IPS-18c (cell line): ENCODE data around the gene CAMTA1.

Experiments
- H3K4me3 ChIP-seq: 2 replicates; pipeline ENCODE4 v1.7.0; 2013; ENCODE audit warnings: low read depth, mild to moderate bottlenecking, low read length, moderate library complexity; ENCODE audit not compliant: insufficient read depth
- H3K9me3 ChIP-seq: one replicate; pipeline ENCODE4 v1.6.1; 2013; ENCODE audit warnings: mild to moderate bottlenecking, low read length, moderate library complexity; ENCODE audit not compliant: control insufficient read depth, insufficient read depth

CAMTA1 gene

DNA sequence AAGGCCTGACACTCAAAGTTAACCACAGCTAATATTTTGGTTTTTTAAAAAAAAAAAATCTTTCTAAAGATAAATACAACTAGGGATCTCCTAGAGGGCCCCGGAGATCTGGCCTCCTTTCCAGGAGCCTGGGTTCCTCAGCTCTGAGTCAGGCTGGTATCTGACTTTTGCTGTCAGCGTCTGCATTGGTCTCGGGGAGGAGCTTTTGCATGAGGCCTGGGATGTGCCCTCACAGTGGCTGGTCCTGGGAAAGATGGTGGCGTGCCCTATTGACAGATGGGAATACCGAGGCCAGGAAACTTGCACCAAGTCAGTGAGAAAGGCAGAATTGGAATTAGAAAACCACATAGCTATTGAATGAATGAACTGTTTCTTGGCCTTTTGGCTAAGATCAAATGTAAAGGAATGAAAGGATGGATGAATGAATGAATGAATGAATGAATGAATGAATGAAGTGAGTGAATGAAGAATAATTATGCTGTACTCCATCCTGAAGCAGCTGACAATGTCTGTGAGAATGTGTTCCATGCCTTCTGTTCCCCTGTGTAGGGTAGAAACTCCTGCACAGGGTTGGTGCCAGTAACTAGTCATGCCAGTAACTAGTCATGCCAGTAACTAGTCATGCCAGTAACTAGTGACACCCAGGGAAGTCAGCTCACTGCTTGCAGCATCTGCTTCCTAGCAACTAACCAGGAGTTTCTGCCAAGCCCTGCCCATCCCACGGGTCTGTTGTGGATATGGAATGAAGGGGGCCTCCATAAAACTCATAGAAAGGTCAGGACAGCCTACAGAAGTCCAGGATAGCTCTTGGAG lies 743.3 kb downstream of the CAMTA1 start:
- H3K9me3 ChIP-seq: no peaks in the 10 kb centered on the region
- H3K4me3 ChIP-seq: no peak overlapping the region

DNA sequence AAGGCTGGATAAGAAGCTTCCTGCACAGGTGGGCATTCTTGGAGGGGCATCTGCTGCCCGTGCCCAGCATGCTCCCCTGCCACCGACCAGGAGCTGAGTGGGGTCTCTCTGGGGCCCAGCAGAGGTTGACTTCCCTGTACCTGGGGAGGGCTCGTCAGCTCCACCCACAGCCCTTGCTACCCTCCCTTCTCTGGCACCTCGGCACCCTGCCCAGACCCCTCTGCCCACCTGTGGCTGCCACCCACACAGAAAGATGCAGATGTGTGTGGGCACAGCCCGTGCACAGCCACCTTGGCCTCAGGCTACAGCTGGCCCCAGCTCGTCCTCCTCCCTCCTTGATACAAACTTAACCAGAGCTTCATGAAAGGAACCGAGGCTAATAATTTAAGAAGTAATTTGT lies 744.7 kb downstream of the CAMTA1 start:
- Histone ChIP-seq H3K4me3 (no peak overlapping the region), H3K9me3 (no peaks in the 10 kb centered on the region)

DNA sequence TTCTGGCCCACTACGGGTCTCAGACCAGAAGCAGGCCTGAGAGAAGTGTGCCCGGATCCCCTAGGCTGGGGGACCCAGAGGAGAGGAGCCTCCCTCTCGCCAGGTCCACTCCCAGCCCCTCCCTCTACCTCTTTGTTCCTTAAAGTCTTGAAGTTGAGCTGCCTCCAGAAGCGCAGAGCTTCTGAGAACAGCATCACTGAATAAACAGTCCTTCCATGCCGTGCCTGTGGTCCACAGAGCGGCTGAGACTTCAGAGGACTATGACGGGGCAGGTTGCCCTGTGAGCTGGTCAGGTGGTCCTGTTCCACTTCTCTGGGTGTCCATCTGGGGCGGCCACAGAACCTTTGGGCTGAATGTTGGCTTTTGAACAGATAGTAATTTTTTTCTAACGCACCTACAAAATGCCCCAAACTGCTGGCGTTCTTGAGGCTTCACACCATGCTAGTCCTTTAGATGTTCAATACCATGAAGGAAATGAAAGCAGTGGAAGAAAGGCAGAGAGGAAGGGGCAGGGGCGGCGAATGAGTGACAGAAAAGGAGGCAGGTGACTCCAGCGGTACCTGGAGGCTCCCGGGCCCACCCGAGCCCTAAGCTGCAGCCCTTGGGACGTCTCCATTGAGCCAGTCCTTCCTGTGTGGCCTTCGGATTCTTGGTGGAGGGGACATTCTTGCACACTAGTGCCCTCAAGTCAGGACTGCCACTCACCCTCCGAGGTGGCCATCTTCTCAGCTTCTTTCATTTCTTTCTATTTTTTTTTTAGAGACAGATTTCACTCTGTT lies 746.5 kb downstream of the CAMTA1 start:
- Histone ChIP-seq H3K4me3 (no peak overlapping the region), H3K9me3 (no peaks in the 10 kb centered on the region)

DNA sequence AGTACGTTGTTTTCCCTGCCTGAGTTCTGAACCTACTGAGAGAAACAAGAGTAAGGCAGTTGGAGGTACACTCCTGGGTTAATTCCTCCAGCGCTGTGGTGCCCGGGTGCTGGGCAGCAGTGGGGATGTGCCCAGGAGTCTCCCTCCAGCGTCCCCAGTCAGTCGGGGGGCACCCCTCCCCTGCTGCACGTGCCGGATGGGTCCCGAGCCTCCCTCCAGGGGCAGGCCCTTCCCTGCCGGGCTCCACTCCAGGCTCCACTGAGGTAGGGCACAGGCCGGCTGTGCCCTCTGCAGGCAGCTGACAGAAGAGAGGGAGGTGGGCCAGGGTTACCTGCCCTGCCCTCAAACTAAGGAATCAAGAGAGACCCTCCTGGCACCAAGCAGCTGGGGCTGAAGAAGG lies 747.8 kb downstream of the CAMTA1 start:
- Histone ChIP-seq H3K9me3 (no peaks in the 10 kb centered on the region), H3K4me3 (no peak overlapping the region)

DNA sequence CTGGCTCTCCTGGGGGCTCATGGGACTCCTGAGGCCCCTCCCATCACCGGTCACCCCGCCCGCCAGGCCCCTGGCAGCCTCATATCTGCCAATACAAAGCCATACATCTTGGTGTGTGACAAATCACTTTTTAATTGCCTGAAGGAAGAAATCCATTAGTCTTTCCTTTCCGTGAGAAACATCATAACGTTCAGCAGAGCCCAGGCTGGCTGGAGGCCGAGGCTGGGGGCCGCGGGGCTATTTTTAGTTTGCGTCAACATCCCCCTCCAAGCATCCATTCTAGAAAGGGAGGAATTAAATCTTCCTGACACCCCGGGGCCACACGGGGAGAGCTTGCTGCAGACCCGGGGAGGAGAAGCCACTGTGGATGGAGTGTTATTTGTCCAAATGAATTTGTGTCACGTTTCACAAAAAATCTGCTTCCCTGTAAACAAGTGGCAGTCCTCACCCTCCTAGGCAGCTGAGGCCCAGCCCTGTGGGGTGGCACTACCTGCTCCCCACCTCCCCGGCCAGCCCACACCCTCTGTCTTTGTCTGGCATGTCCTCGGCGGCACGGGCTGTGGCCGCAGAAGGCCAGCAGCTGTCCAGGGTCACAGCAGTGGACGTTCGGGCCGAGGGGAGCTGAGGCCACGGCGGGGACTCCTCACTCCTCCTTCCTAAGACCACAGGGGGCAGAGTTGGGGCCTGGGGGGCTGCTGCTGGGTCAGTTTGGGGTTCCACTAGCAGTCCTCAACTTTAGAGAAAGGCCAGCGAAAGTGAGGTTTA lies 749.0 kb downstream of the CAMTA1 start:
- no peaks in the 10 kb centered on the region for H3K9me3 ChIP-seq
- no peak overlapping the region for H3K4me3 ChIP-seq

DNA sequence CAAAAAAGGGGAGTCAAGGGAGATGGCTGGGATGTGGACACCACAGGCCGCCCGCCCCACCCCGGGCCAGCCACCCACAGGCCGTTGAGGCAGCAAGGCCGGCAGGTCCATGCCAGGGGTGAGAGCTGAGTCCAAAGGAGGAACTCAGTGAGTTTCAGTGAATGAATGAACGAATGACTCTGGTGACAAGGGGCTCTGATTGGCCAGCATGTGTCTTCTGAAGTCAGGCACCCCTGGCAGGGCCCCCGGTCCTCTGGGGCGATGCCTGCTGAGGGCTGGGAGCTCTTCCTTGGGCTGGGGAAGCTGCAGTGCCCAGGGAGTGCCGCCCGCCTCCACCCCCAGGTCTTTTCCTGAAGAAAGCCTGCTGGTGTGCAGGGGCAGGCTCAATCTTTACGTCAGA lies 749.8 kb downstream of the CAMTA1 start:
- Histone ChIP-seq H3K9me3 (no peaks in the 10 kb centered on the region), H3K4me3 (no peak overlapping the region)

DNA sequence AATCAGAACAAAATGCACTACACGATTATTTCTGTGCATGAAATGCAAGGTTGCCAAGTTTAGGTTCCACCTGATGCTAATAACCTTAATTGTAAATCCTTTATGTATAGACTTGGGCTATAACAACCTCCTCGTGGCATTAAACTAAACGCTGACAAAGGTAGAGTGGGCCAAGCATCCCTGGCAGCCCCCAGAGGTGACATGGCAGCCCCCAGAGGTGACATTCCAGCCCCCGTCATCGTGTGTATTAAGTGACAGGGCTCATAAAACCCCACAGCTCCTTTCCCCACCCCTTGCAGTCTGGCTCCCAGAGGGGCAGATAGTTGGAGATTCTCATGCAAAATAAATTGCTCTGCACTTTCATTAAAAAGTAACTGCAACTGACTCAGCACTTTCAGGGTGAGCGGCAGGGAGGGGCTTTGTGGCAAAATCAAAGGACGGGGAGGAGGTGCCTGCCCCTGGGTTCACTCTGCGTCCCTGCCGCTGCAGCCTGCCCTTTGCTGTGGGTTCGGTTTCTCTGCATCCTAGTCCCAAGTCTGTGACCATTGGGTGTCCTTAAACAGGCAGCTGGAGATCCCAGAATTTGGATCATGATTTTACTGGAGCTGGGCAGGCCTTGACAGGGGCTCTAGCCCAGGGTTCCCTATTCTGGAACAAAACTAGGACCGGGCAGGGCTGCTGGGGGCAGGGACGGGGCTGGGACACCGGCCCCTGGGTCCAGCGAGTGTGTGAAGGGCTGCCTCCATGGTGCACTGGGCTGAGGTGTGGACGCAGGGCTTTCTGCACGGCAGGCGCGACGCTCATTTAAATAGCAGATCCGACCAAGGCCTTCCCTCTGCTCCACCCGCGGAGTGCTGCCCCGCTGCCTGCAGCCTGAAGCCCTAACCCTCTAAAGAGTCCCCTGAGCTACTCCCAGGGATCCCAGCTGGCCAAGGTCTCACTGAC lies 751.0 kb downstream of the CAMTA1 start:
- no peaks in the 10 kb centered on the region for H3K9me3 ChIP-seq
- H3K4me3 ChIP-seq: no peak overlapping the region

DNA sequence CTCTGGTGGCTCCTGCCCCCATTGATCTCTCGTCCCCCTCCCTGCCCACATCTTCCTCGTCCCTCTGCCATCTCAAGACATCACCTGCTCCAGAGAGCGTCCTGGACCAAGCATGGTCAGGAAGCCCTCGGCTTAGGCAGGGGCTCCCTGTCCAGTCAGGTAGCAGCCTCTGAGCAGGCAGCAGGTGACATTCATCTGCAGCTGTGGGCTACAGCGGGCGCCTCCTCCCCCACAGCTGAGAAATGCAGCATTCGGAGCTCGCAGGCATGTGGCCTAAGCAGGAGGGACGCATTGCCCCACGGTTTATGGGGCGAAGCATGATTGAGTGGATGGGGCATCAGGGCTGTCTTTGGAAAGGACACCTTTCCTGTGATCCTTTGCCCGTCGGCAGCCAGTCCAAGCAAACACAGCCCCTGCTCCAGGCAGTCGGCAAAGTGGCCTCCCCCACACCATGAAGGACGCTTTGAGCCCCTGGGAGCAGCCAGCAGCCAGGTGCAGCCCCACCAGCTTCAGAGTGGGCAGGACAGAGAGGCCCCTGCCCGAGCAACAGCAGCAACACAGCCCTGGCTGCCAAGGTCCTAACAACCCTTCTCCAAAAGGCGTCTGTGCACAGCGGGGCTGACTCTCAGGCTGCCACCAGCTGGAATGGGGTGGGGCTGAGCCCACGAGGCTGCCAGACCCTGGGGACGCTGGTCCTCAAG lies 751.8 kb downstream of the CAMTA1 start:
- Histone ChIP-seq H3K4me3 (no peak overlapping the region), H3K9me3 (no peaks in the 10 kb centered on the region)

DNA sequence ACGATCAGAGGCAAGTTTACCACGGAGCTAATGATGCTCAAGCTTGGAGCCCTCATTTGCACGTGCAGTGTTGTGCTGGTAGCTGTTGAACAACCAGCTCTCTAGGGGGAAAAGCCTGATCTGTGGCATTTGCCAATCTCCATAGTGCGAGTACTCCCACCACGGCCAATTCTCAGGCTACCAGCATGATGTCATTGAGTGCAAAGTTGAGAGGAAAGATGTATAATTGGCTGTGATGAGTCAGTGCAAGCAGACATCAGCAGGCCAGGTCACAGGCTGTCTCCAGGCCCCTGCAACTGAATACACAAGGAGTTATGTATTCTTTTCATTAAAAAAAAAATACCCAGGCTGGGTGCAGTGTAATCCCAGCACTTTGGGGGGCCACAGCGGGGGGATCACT lies 752.8 kb downstream of the CAMTA1 start:
- Histone ChIP-seq H3K4me3 (no peak overlapping the region), H3K9me3 (no peaks in the 10 kb centered on the region)

DNA sequence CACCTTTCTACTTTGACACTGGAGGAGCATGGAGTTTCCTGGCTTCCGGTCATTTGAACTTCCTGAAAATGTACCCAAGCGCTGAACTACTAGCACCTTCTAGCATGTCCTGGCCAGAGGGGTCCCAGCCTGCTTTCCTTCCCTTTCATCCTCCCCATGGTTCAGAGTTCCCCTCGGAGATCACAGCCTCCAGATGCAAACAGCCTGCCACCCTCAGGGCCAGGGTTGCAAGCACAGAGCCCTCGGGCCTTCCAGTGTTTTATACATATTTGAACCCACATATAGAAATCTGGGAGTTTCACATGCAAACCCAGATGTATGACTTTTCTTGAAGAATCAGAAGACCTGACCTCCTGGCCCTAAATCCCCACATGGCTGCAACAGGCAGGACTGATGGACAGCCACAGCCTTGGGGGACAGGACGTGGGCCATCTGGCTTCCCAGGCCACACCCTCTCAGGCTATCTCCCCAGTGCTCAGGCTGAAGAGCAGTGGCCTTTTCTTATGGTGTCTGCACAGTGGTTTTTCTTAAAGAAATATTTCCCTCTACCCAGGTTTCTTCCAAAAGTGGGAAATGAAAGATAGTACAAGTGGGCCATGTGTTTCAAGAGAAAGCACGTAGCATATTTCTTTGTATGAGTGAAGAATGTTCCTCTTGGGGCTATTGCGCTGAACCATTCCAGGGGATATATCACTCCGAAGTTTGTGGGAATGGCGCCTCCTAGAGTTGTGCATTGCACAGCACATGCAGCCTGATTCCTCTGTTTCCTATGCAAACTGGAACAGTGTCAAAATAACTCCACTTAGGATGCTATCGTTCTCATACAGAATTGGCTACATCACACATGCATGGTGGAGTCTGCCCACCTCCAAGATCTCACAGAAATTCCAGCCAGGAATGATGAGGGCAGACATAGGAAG lies 753.9 kb downstream of the CAMTA1 start:
- H3K4me3 ChIP-seq: no peak overlapping the region
- no peaks in the 10 kb centered on the region for H3K9me3 ChIP-seq

DNA sequence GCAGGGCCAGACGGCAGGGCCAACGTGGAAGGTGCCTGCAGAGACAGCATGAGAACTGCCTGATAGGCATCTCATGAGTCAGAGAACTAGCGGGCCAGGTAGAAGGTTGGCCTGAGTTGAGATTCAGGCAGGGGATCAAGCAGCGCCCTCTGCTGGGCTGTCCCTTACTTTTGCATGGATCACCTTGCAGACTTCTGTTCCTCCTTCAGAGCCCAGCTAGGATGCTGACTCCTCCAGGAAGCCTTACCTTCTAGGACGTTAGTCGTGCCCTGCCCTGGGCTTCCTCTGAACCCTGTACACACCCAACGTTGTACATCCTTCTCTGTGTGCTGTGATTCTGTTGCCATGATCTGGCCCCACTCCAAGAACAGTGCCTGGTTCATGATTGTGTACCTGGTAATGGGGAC lies 754.5 kb downstream of the CAMTA1 start:
- Histone ChIP-seq H3K9me3 (no peaks in the 10 kb centered on the region), H3K4me3 (no peak overlapping the region)

DNA sequence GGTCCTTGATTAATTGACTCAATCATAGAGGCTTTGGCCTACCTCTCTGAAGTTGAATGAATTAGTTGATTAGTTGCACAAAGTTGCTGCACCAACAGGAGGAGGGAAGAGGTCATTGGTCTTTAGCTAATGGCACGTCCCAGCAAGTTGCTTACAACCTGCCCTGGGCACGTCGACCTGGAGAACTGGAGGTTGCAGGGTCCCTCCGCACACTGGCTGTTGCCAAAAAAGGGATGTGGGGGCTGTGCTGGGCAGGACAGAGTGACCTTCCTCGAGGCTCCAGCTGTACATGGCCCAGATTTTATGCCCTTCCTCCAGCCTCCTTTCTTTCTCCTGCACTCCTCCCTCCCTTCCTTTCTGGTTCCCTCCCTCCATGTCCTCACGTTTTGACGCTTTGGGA lies 755.6 kb downstream of the CAMTA1 start:
- Histone ChIP-seq H3K9me3 (no peaks in the 10 kb centered on the region), H3K4me3 (no peak overlapping the region)

DNA sequence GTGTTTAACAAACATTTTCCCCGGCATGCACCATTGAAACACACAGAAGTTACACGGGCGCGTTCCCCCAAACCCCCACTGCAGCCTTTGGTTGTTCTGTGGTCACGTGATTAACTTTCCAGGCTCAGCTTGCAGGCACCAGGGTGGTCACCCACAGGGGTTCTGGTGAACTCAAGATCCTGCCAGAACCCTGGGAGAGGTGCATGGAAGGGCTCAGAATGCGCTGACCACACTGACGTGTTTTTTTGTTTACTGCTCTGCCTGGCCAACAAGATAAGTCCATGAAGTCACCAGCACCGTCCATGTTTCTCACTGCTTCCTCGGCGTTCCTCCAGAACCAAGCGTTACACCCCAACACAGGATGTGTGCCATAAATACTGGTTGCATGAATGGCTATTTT lies 756.4 kb downstream of the CAMTA1 start:
- Histone ChIP-seq H3K4me3 (no peak overlapping the region), H3K9me3 (no peaks in the 10 kb centered on the region)

DNA sequence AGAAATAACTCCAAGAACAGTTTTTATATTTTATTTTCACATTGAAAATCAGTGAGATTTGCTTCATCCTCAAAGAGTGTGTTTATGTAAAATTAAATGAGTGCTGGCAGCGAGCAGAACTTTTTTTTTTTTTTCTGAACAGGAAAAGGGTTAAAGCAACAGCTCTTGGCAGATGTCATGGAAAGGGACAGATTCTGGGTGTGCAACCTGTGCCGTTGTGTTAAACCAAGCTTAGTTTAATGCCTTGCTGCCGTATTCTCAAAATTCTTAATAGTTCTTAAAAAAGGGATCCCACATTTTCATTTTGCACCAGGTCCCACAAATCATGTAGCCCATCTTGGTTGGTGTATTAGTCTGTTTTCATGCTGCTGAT lies 758.5 kb downstream of the CAMTA1 start:
- no peaks in the 10 kb centered on the region for H3K9me3 ChIP-seq
- H3K4me3 ChIP-seq: no peak overlapping the region

DNA sequence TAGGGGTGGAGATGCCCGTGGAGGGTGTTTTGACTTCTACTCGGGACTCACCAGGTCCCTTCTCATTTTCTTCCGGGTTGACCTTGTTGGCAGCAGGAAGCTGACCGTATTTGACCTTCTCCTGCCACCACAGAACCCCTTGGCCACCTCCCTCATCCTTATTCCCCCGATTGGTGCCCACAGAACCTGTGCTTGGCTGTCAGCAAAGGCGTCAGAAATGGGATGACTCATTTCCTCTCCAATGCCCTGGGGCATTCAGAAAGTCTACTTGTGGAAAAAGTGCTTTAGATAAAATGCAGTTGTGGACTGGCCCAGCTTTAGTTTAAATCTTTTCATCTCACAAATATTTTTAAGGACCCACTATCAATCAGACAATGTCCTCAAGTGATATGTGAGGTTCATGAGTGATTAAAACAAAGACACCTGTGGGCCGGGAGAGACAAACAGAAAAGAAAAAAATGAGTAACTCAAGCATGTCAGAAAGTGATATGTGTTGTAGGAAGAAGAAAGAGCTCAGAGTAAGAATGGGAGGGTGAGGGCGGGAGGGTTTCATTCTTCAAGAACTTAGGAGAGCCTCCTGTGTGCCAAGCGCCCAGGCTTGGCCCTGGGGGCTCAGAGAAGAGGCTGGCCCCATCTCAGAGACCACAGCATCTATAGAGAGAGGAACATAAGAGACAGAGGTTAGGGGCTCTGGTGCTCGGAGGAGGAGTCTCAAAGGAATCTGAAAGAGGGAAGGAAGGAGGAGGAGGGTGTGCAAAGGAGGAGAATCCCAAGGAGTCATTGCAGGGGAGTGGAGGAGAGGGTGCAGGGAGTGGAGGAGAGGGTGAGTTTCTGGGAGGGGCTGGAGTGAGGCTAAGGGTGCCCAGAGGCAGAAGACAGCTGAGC lies 764.3 kb downstream of the CAMTA1 start:
- no peaks in the 10 kb centered on the region for H3K9me3 ChIP-seq
- no peak overlapping the region for H3K4me3 ChIP-seq
